Activated CD4-positive, CD25-positive, alpha-beta regulatory T cell (primary cell): ENCODE measurements around the gene DCPS.

ENCODE experiments used
- DNase-seq, 4 experiments: peaks; one replicate each; lab custom pipeline; 2025; lab: John Stamatoyannopoulos, UW

The DCPS gene

GRCh38 chr11:126328444-126328843 is 24.6 kb downstream of the DCPS start:
- no peak for DNase-seq

- DNase-seq = no peak
These were observed 25.2 kb downstream of the DCPS start for GRCh38 chr11:126328938-126329643.

GRCh38 chr11:126329644-126330211 is 25.9 kb downstream of the DCPS start:
- no peak for DNase-seq

- DNase-seq = no peak
These were observed 27.4 kb downstream of the DCPS start for GRCh38 chr11:126331286-126331685.

GRCh38 chr11:126332221-126332711 is 28.4 kb downstream of the DCPS start:
- no peak for DNase-seq

GRCh38 chr11:126333142-126333541 is 29.3 kb downstream of the DCPS start:
- no peak for DNase-seq

- no peak for DNase-seq
These were observed 31.0 kb downstream of the DCPS start for GRCh38 chr11:126334659-126335462.

- DNase-seq = no peak
These were observed 31.6 kb downstream of the DCPS start for GRCh38 chr11:126335463-126335760.

- DNase-seq = no peak
These were observed 32.3 kb downstream of the DCPS start for GRCh38 chr11:126336138-126336541.

GRCh38 chr11:126336671-126337101 is 32.8 kb downstream of the DCPS start:
- no peak for DNase-seq

- DNase-seq = no peak
These were observed 33.2 kb downstream of the DCPS start for GRCh38 chr11:126337126-126337473.

GRCh38 chr11:126337474-126338241 is 33.8 kb downstream of the DCPS start:
- DNase-seq = no peak

- no peak for DNase-seq
These were observed 34.6 kb downstream of the DCPS start for GRCh38 chr11:126338346-126339055.

- DNase-seq = no peak
These were observed 35.4 kb downstream of the DCPS start for GRCh38 chr11:126339073-126339862.

GRCh38 chr11:126339863-126340434 is 36.1 kb downstream of the DCPS start:
- no peak for DNase-seq

GRCh38 chr11:126340960-126341606 is 37.2 kb downstream of the DCPS start:
- DNase-seq = no peak

GRCh38 chr11:126341760-126342161 is 37.9 kb downstream of the DCPS start:
- DNase-seq = no peak

GRCh38 chr11:126343051-126343450 is 39.2 kb downstream of the DCPS start:
- DNase-seq = no peak

GRCh38 chr11:126344141-126345080 is 40.6 kb downstream of the DCPS start:
- no peak for DNase-seq
